HL-60 (cell line): ENCODE results near the gene AGAP3.

Experiments used
- DNase-seq, 2 experiments: peaks; one replicate each; pipeline ENCODE4 v3.0.0-alpha.2; 2010 to 2020; ENCODE audit warnings: low read depth in 1 of 2, low spot score in 1 of 2
- H3K27ac ChIP-seq: fragments of 250-450 bp; sonication (Bioruptor Pico); replicated peaks from 2 replicates; pipeline ENCODE4 v1.5.1; 2020; ENCODE audit warnings: mild to moderate bottlenecking, moderate library complexity
- H3K27me3 ChIP-seq: fragments of 250-450 bp; sonication (Bioruptor Pico); 2 replicates; pipeline ENCODE4 v1.5.1; 2021; ENCODE audit warnings: mild to moderate bottlenecking, moderate library complexity; ENCODE audit not compliant: insufficient read depth, poor library complexity, severe bottlenecking
- H3K4me3 ChIP-seq: replicated peaks from 2 replicates; pipeline ENCODE4 v1.5.1; 2011; ENCODE audit warnings: mild to moderate bottlenecking, control low read depth, low read length; ENCODE audit not compliant: insufficient read depth
- GABPA ChIP-seq: IDR thresholded peaks from 2 replicates; pipeline ENCODE4 v1.6.1; 2012; ENCODE audit warnings: low read depth
- POLR2AphosphoS5 ChIP-seq: IDR thresholded peaks from 2 replicates; pipeline ENCODE4 v1.6.1; 2012; ENCODE audit warnings: low read depth
- REST ChIP-seq: IDR thresholded peaks from 2 replicates; pipeline ENCODE4 v1.6.1; 2012; ENCODE audit warnings: low read depth; ENCODE audit not compliant: insufficient replicate concordance
- SPI1 ChIP-seq: IDR thresholded peaks from 2 replicates; pipeline ENCODE4 v1.6.1; 2012; ENCODE audit warnings: low read depth, mild to moderate bottlenecking, borderline replicate concordance
- TF ChIP-seq, protein P1 (sequence below): IDR thresholded peaks from one replicate; pipeline ENCODE4 v1.5.1; 2011; ENCODE audit warnings: low read length, control low read depth, inconsistent platforms; ENCODE audit not compliant: insufficient read depth

The AGAP3 gene

GRCh38 chr7:151060416-151061212 lies 25.7 kb upstream of the AGAP3 start:
- no peaks in the 10 kb centered on the region for H3K27me3 ChIP-seq
- peak in 1 of 2 experiments; percentile 52 for DNase-seq
- peak overlapping the region; percentile 84 for H3K4me3 ChIP-seq
- H3K27ac ChIP-seq = peak overlapping the region; percentile 66
- TF ChIP-seq SPI1 = no peak
- no peak for TF ChIP-seq POLR2AphosphoS5
- no peak for TF ChIP-seq REST
- TF ChIP-seq, protein P1, sequence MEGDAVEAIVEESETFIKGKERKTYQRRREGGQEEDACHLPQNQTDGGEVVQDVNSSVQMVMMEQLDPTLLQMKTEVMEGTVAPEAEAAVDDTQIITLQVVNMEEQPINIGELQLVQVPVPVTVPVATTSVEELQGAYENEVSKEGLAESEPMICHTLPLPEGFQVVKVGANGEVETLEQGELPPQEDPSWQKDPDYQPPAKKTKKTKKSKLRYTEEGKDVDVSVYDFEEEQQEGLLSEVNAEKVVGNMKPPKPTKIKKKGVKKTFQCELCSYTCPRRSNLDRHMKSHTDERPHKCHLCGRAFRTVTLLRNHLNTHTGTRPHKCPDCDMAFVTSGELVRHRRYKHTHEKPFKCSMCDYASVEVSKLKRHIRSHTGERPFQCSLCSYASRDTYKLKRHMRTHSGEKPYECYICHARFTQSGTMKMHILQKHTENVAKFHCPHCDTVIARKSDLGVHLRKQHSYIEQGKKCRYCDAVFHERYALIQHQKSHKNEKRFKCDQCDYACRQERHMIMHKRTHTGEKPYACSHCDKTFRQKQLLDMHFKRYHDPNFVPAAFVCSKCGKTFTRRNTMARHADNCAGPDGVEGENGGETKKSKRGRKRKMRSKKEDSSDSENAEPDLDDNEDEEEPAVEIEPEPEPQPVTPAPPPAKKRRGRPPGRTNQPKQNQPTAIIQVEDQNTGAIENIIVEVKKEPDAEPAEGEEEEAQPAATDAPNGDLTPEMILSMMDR = no peak
- TF ChIP-seq GABPA = no peak

- no peaks in the 10 kb centered on the region for H3K27me3 ChIP-seq
- TF ChIP-seq GABPA (no peak), SPI1 (no peak), POLR2AphosphoS5 (no peak), REST (no peak)
- TF ChIP-seq, protein P1 = no peak
- H3K4me3 ChIP-seq = no peak overlapping the region
- H3K27ac ChIP-seq = no peak overlapping the region
- no peak for DNase-seq
Observed at GRCh38 chr7:151061213-151062110, 24.8 kb upstream of the AGAP3 start.

- no peak overlapping the region for H3K27ac ChIP-seq
- no peak overlapping the region for H3K4me3 ChIP-seq
- DNase-seq = no peak
- H3K27me3 ChIP-seq = no peaks in the 10 kb centered on the region
- TF ChIP-seq GABPA (no peak), POLR2AphosphoS5 (no peak), REST (no peak)
Observed at GRCh38 chr7:151062111-151062398, 24.2 kb upstream of the AGAP3 start.
